Measurements from ENCODE around the gene FAM120A. TPM values are rescaled to one million over a fixed set of nuclear protein-coding genes. Genes with fewer than 3 reads are reported as not detected.
"Not testable (repeated sequence)": the region's sequence is repeated elsewhere in the genome, so short reads cannot be mapped to it uniquely, and the experiment has no call there.

FAM120A gene
- total and polyA plus RNA-seq, 2 donors = 40.3 to 56.4 TPM

DNA sequence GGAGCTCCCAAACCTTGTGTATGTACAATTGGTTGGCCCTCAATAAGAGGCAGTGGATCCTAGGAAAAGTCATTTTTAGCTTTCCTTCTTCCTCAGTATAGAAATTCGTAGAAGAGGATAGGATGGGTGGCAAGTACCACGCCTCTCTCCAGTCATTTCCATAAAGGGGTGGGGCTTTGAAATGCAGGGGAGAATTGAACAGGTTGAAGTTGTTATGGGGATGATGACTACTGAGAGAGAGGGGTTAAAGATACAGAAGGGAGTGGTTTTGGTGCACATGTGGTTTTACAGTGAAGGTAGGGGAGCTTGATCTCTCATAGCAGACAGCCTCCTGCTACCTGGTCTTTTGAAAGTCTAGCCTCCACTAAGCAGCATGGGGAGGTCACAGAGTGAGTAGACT is 56.3 kb downstream of the FAM120A start:
- no peak for DNase-seq (ENCODE audit: low read depth in 6 of 9, low spot score in 9 of 9)
- Histone ChIP-seq H3K27me3 (ENCODE audit: control insufficient read depth in 2 of 2, insufficient read depth in 1 of 2, low read length in 1 of 2) (no peaks in the 10 kb centered on the region), H3K27ac (ENCODE audit: low read depth in 1 of 2, low read length in 1 of 2) (no peak overlapping the region), H3K4me1 (ENCODE audit: control insufficient read depth in 2 of 2, insufficient read depth in 2 of 2, low read length in 2 of 2) (peaks cover 2 to 3% of the 10 kb centered on the region in 2 donors), H3K4me3 (ENCODE audit: low read length in 2 of 2) (no peak overlapping the region), H3K9me3 (ENCODE audit: control insufficient read depth in 2 of 2, insufficient read depth in 1 of 2, low read length in 1 of 2) (no peaks in the 10 kb centered on the region), H3K36me3 (ENCODE audit: control insufficient read depth in 2 of 2, insufficient read depth in 2 of 2, low read length in 1 of 2) (peaks cover 13 to 14% of the 10 kb centered on the region in 2 donors)
- 95% methylated on average over 2 of the region's 2 CpGs for WGBS

DNA sequence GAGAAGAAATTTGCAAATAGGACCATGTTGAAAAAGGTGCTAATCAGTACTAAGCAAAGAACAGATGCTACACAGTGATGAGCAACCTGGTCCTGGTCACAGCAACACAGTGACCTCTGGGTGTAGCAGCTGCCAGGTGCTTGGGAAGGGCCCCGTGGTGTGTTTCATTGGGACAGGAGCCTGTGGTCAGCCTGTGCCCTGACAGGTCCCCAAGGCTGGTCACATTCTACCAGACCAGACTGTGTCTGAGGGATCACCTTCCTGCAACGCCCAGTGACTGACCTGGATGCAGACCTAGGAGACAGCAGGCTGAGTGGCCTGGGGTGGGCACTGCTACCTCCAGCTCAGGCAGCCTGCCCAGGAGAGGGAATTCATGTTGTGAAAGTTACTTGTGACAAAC is 56.7 kb downstream of the FAM120A start:
- WGBS = 97% methylated on average over 2 of the region's 2 CpGs
- Histone ChIP-seq H3K4me3 (ENCODE audit: low read length in 2 of 2) (no peak overlapping the region), H3K4me1 (ENCODE audit: control insufficient read depth in 2 of 2, insufficient read depth in 2 of 2, low read length in 2 of 2) (peaks cover 2 to 3% of the 10 kb centered on the region in 2 donors), H3K27me3 (ENCODE audit: control insufficient read depth in 2 of 2, insufficient read depth in 1 of 2, low read length in 1 of 2) (no peaks in the 10 kb centered on the region), H3K36me3 (ENCODE audit: control insufficient read depth in 2 of 2, insufficient read depth in 2 of 2, low read length in 1 of 2) (peaks cover 9 to 14% of the 10 kb centered on the region in 2 donors), H3K27ac (ENCODE audit: low read depth in 1 of 2, low read length in 1 of 2) (no peak overlapping the region), H3K9me3 (ENCODE audit: control insufficient read depth in 2 of 2, insufficient read depth in 1 of 2, low read length in 1 of 2) (no peaks in the 10 kb centered on the region)
- DNase-seq (ENCODE audit: low read depth in 6 of 9, low spot score in 9 of 9) = no peak

GRCh38 chr9:93509084-93509483 is 57.6 kb downstream of the FAM120A start:
- no peak overlapping the region for H3K4me3 ChIP-seq (ENCODE audit: low read length in 2 of 2)
- no peak for DNase-seq (ENCODE audit: low read depth in 6 of 9, low spot score in 9 of 9)
- H3K27me3 ChIP-seq (ENCODE audit: control insufficient read depth in 2 of 2, insufficient read depth in 1 of 2, low read length in 1 of 2) = no peaks in the 10 kb centered on the region
- H3K27ac ChIP-seq (ENCODE audit: low read depth in 1 of 2, low read length in 1 of 2) = no peak overlapping the region
- no peaks in the 10 kb centered on the region for H3K9me3 ChIP-seq (ENCODE audit: control insufficient read depth in 2 of 2, insufficient read depth in 1 of 2, low read length in 1 of 2)
- H3K36me3 ChIP-seq (ENCODE audit: control insufficient read depth in 2 of 2, insufficient read depth in 2 of 2, low read length in 1 of 2) = peaks cover 8 to 20% of the 10 kb centered on the region in 2 donors
- peaks cover 2 to 3% of the 10 kb centered on the region in 2 donors for H3K4me1 ChIP-seq (ENCODE audit: control insufficient read depth in 2 of 2, insufficient read depth in 2 of 2, low read length in 2 of 2)
- 98% methylated on average over 2 of the region's 2 CpGs for WGBS

GRCh38 chr9:93510041-93510440 is 58.6 kb downstream of the FAM120A start:
- Histone ChIP-seq H3K27me3 (ENCODE audit: control insufficient read depth in 2 of 2, insufficient read depth in 1 of 2, low read length in 1 of 2) (no peaks in the 10 kb centered on the region), H3K9me3 (ENCODE audit: control insufficient read depth in 2 of 2, insufficient read depth in 1 of 2, low read length in 1 of 2) (no peaks in the 10 kb centered on the region), H3K4me1 (ENCODE audit: control insufficient read depth in 2 of 2, insufficient read depth in 2 of 2, low read length in 2 of 2) (peaks cover 2 to 3% of the 10 kb centered on the region in 2 donors), H3K4me3 (ENCODE audit: low read length in 2 of 2) (no peak overlapping the region), H3K27ac (ENCODE audit: low read depth in 1 of 2, low read length in 1 of 2) (no peak overlapping the region), H3K36me3 (ENCODE audit: control insufficient read depth in 2 of 2, insufficient read depth in 2 of 2, low read length in 1 of 2) (peaks cover 13 to 20% of the 10 kb centered on the region in 2 donors)
- WGBS = 95% methylated on average over 7 of the region's 7 CpGs
- DNase-seq (ENCODE audit: low read depth in 6 of 9, low spot score in 9 of 9) = no peak

DNA sequence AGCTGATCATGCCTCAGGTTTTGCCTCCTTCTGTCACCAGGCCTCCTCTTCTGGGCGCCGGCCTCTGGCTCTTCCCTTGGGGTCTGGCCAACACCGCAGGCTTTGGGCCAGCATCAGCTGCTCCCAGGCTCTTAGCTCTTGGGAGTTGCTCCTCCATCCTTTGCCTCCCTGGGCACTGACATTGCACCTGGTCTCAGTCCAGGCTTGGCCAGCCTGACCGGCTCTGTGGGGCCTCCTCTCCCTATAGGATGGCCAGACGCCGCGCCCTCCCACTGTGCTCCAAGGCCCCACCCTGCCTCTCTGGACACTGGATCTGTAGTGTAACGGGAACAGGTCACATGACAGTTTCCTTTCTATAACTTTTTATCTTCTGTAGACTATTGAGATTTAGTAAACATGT is 59.7 kb downstream of the FAM120A start:
- 96% methylated on average over 8 of the region's 8 CpGs for WGBS
- not testable (repeated sequence) for H3K4me1 ChIP-seq (ENCODE audit: control insufficient read depth in 2 of 2, insufficient read depth in 2 of 2, low read length in 2 of 2); DNase-seq (ENCODE audit: low read depth in 6 of 9, low spot score in 9 of 9); H3K27me3 ChIP-seq (ENCODE audit: control insufficient read depth in 2 of 2, insufficient read depth in 1 of 2, low read length in 1 of 2); H3K4me3 ChIP-seq (ENCODE audit: low read length in 2 of 2); H3K9me3 ChIP-seq (ENCODE audit: control insufficient read depth in 2 of 2, insufficient read depth in 1 of 2, low read length in 1 of 2); H3K27ac ChIP-seq (ENCODE audit: low read depth in 1 of 2, low read length in 1 of 2)
- peaks cover 9 to 20% of the 10 kb centered on the region in 2 donors for H3K36me3 ChIP-seq (ENCODE audit: control insufficient read depth in 2 of 2, insufficient read depth in 2 of 2, low read length in 1 of 2)

- not testable (repeated sequence) for H3K27me3 ChIP-seq (ENCODE audit: control insufficient read depth in 2 of 2, insufficient read depth in 1 of 2, low read length in 1 of 2); H3K4me1 ChIP-seq (ENCODE audit: control insufficient read depth in 2 of 2, insufficient read depth in 2 of 2, low read length in 2 of 2); H3K4me3 ChIP-seq (ENCODE audit: low read length in 2 of 2); H3K9me3 ChIP-seq (ENCODE audit: control insufficient read depth in 2 of 2, insufficient read depth in 1 of 2, low read length in 1 of 2)
- DNase-seq (ENCODE audit: low read depth in 6 of 9, low spot score in 9 of 9) = peak in 4 of 9 donors; percentile 5 to 51 (median 36)
- H3K27ac ChIP-seq (ENCODE audit: low read depth in 1 of 2, low read length in 1 of 2) = peak overlapping the region; percentile 44 to 52
- peaks cover 15 to 23% of the 10 kb centered on the region in 2 donors for H3K36me3 ChIP-seq (ENCODE audit: control insufficient read depth in 2 of 2, insufficient read depth in 2 of 2, low read length in 1 of 2)
- 56% methylated on average over 10 of the region's 10 CpGs for WGBS
Observed at GRCh38 chr9:93512170-93512812, 60.8 kb downstream of the FAM120A start.

GRCh38 chr9:93513606-93514005 is 62.1 kb downstream of the FAM120A start:
- Histone ChIP-seq H3K4me1 (ENCODE audit: control insufficient read depth in 2 of 2, insufficient read depth in 2 of 2, low read length in 2 of 2) (peaks cover 2 to 3% of the 10 kb centered on the region in 2 donors), H3K36me3 (ENCODE audit: control insufficient read depth in 2 of 2, insufficient read depth in 2 of 2, low read length in 1 of 2) (peaks cover 22 to 23% of the 10 kb centered on the region in 2 donors), H3K9me3 (ENCODE audit: control insufficient read depth in 2 of 2, insufficient read depth in 1 of 2, low read length in 1 of 2) (no peaks in the 10 kb centered on the region), H3K4me3 (ENCODE audit: low read length in 2 of 2) (no peak overlapping the region), H3K27ac (ENCODE audit: low read depth in 1 of 2, low read length in 1 of 2) (no peak overlapping the region), H3K27me3 (ENCODE audit: control insufficient read depth in 2 of 2, insufficient read depth in 1 of 2, low read length in 1 of 2) (no peaks in the 10 kb centered on the region)
- 92% methylated on average over 9 of the region's 9 CpGs for WGBS
- no peak for DNase-seq (ENCODE audit: low read depth in 6 of 9, low spot score in 9 of 9)

DNA sequence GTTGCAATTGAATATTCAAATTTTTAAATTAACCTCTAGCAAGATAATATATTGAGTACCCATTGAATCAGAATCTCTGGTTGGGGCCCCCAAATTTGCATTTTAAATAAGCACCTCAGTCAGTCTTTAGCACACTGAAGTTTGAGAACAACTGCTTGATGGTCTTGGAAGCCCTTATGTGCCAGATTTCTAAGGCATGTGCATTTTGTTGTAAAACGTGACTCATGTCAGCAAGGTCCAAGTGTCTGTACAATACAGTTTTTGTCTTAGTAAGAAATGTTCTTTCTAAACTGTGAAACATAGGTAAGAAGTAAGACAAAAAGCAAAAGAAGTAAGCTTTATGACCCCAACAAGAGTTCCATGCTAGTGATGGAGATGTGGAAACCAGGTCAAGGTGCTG is 65.8 kb downstream of the FAM120A start:
- no peaks in the 10 kb centered on the region for H3K27me3 ChIP-seq (ENCODE audit: control insufficient read depth in 2 of 2, insufficient read depth in 1 of 2, low read length in 1 of 2)
- WGBS = 96% methylated on average over 1 of the region's 1 CpG
- peaks cover 27 to 37% of the 10 kb centered on the region in 2 donors for H3K36me3 ChIP-seq (ENCODE audit: control insufficient read depth in 2 of 2, insufficient read depth in 2 of 2, low read length in 1 of 2)

GRCh38 chr9:93520523-93520922 is 69.0 kb downstream of the FAM120A start:
- Histone ChIP-seq H3K9me3 (ENCODE audit: control insufficient read depth in 2 of 2, insufficient read depth in 1 of 2, low read length in 1 of 2) (no peaks in the 10 kb centered on the region), H3K27ac (ENCODE audit: low read depth in 1 of 2, low read length in 1 of 2) (no peak overlapping the region), H3K4me3 (ENCODE audit: low read length in 2 of 2) (no peak overlapping the region), H3K36me3 (ENCODE audit: control insufficient read depth in 2 of 2, insufficient read depth in 2 of 2, low read length in 1 of 2) (peaks cover 40 to 50% of the 10 kb centered on the region in 2 donors), H3K27me3 (ENCODE audit: control insufficient read depth in 2 of 2, insufficient read depth in 1 of 2, low read length in 1 of 2) (no peaks in the 10 kb centered on the region), H3K4me1 (ENCODE audit: control insufficient read depth in 2 of 2, insufficient read depth in 2 of 2, low read length in 2 of 2) (no peaks in the 10 kb centered on the region)
- WGBS = 96% methylated on average over 6 of the region's 6 CpGs
- peak in 1 of 9 donors; percentile 13 for DNase-seq (ENCODE audit: low read depth in 6 of 9, low spot score in 9 of 9)

More for the DNA sequence above, 65.8 kb downstream of the FAM120A start:
- no peaks in the 10 kb centered on the region for H3K4me1 ChIP-seq (ENCODE audit: control insufficient read depth in 2 of 2, insufficient read depth in 2 of 2, low read length in 2 of 2)
- DNase-seq (ENCODE audit: low read depth in 6 of 9, low spot score in 9 of 9) = no peak
- no peak overlapping the region for H3K4me3 ChIP-seq (ENCODE audit: low read length in 2 of 2)
- H3K9me3 ChIP-seq (ENCODE audit: control insufficient read depth in 2 of 2, insufficient read depth in 1 of 2, low read length in 1 of 2) = no peaks in the 10 kb centered on the region
- no peak overlapping the region for H3K27ac ChIP-seq (ENCODE audit: low read depth in 1 of 2, low read length in 1 of 2)

All from thymus (tissue), 11 donors.